GM19395 (cell line): Measurements from ENCODE around the gene WT1.

Experiments
- ATAC-seq: cut with Tn5 transposase; IDR thresholded peaks from one replicate; pipeline ENCODE4 v1.9.1; 2021; ENCODE audit warnings: mild to moderate bottlenecking, moderate library complexity; ENCODE audit not compliant: unreplicated experiment

Gene WT1

GRCh38 chr11:32426192-32426591 is 9.1 kb downstream of the WT1 start:
- no peak for ATAC-seq

- ATAC-seq, result no peak
These were observed 9.6 kb downstream of the WT1 start for GRCh38 chr11:32425761-32426160.

DNA sequence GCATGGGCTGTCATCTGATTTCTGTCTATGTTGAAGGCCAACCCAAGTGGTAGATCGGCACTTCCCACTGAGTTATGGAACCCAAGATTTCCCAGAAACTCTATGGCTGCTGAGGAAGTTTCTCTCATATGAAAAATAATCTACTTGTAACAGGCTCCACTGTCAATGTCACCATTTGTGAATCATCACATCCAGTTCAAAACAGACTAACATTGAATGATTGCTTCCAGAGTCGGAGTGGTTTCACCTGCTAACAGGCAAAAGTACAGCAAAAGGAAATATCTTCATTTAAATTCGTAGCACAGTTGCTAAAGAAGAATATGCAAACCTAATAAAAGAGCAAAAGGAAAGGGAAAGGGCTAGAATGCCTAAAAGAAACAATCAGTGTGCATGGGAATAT is 12.8 kb downstream of the WT1 start:
- no peak for ATAC-seq

- ATAC-seq, result no peak
These were observed 13.3 kb downstream of the WT1 start for GRCh38 chr11:32421992-32422391.

DNA sequence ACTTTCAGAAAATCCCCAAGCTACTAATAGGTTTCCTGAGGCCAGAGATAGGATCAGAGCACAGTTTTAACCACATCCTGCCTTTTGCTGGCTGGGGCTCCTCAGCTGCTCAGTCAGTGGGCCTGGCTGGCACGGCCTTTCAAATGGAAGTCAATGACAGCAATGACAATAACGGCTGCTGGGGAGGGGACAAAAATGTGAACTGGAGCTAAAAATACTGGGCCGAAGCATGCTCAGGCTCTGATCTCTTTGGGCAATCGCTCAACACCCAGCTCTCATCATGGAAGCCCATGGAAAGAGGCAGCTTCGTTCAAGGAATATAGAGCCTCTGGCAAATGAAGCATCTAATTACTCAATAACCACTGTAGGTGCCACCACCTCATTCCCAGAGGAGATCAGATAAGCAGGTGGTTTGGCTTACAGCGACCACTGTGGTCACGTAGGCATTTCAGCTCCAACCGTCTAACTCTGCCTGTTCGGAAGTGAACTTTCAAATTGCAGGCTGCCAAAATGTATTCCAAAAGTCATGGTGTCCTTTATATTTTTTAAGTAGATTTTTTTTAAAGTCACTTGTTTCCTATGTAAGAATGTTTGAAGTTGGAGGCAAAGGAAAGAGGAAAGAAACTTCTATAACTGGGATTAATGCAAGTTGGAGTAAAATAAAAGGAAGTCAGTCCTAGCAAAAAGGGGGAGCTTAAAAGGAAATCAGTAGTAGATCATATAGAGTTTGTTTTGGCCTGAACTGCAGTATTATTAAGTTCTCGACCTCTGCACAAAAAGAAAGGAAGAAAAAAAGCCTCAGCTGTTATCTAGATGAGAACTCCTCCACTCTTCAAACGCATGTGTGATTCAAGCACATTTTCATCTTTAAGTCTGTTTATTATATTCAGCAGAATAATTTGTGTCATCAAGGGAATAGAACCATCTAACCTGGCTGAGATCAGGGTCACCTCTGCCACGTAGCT is 14.1 kb downstream of the WT1 start:
- ATAC-seq, result peak; percentile 88

DNA sequence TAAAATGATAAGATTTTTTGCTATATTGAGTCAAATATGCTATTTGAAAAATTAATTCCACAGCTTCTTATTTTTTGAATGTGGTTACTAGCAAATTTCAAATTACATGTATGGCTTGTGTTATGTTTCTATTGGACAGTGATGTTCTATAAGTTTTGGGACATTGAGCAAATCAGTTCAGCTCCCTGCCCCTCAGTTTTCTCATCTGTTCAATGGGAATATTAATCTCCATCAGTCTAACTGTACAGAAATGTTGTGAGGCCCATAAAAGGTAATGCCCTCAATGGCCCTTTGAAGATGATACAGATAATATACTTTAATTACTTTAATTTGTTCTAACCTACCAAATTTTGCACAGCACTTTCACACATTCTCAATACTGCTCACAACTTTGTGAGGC is 15.2 kb downstream of the WT1 start:
- ATAC-seq, result no peak

DNA sequence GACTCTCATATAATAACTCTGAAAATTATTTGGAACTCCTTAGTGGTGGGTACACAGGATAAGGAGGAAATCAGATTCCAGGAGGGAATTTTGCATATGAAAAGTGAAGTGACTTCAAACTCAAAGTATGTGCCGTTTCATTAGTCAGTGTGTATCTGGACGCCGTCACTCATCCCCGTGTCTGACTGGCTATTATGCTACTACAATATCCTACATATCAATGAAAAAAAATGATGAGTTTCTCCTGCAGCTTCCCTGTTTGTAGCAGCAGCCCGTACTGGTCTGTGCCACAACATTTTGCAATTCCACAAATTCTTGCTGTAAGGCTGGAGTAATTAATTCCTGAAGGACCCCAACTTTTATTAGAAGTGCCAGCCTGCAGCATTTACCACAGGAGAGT is 16.5 kb downstream of the WT1 start:
- ATAC-seq, result no peak

GRCh38 chr11:32417806-32418205 is 17.5 kb downstream of the WT1 start:
- no peak for ATAC-seq

- ATAC-seq, result no peak
These were observed 19.0 kb downstream of the WT1 start for GRCh38 chr11:32416301-32416700.

GRCh38 chr11:32414925-32415324 is 20.4 kb downstream of the WT1 start:
- no peak for ATAC-seq

- ATAC-seq, result no peak
These were observed 23.3 kb downstream of the WT1 start for GRCh38 chr11:32411942-32412615.

DNA sequence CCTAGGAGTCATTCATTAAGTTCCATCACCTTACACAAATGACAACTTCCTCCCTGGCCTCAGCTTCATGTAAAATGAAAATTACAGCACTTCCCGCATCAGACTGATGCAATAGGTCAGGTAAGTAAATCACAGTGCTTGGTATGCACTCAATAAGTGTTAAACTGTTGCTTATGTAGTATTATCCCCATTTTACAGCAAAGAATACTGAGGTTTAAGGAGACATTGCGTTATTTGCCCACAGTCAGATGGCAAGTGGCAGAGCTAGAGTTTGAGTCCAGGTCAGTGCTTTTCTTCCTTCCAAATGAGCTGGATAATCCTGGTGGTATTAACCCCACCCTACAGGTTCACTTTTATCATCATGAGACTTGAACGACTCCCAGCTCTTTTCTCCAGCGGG is 29.7 kb downstream of the WT1 start:
- ATAC-seq, result no peak

DNA sequence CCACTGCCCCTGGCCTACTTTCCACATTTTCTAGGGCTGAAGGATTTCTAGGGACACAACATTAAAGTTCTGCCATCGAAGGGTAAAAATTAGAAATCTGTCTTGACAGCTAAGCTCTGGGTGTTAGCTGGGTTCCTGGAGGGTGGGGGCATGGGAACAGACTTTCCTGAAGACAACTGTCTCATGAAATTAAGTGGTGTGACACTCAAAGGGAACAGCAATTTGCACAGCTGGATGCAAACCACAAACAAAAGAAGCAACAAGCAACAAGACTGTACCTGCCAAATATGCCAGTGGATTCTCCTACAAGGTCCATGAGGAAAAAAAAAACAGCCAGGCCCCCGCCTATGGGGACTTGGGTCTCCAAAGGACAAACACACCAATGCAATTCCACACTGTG is 32.5 kb downstream of the WT1 start:
- no peak for ATAC-seq

DNA sequence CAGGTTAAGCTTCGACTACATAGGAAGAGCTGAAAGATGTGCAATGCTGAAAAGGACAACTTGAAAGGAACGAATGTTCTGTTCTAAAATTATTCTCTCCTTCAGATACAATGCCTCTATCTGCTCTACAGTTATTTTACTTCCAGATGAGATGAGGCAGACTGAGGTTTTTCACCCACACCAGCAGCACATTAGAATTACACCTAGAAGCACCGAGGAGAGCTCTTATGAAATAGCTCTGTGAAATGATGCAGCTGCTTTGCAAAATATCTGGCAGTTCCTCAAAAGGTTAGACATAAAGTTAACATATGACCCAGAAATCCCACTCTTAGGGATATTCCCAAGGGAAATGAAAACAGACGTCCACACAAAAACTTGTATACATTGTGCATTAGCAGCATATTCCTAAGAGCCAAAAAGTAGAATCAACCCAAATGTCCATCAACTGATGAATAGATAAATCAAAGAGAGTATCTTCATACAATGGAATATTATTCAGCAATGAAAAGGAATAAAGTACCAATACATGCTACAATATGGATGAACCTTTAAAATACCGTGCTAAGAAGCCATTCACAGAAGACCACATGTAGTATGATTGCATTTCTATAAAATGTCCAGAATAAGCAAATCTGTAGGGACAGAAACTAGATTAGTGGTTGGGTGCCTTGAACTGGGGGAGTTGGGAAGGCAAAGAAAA is 34.5 kb downstream of the WT1 start:
- no peak for ATAC-seq

- no peak for ATAC-seq
These were observed 35.1 kb downstream of the WT1 start for GRCh38 chr11:32400196-32400595.

GRCh38 chr11:32396991-32397390 is 38.3 kb downstream of the WT1 start:
- no peak for ATAC-seq

- ATAC-seq, result peak; percentile 58
These were observed 39.0 kb downstream of the WT1 start for GRCh38 chr11:32396331-32396730.

- ATAC-seq, result no peak
These were observed 40.2 kb downstream of the WT1 start for GRCh38 chr11:32395127-32395526.

- ATAC-seq, result no peak
These were observed 42.5 kb downstream of the WT1 start for GRCh38 chr11:32392840-32393239.

- no peak for ATAC-seq
These were observed 43.3 kb downstream of the WT1 start for GRCh38 chr11:32391956-32392553.

DNA sequence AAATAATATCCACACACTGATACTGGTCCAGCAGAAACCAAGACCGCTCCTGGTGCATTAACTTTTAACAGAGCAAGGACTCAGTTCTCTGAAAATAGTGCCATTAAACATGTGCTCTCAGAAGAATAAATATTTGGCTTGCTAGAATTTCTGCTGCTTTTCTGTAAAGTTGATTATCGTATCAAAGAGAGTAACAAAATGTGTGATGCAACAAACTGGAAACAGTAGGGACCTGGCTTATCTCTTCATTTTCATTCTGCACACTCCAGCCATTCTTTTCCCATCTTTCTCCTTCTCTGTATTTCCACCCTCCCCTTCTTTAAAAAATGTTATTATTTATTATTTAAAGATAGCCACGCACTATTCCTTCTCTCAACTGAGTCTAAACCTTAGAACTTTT is 43.9 kb downstream of the WT1 start:
- no peak for ATAC-seq
